ENCODE data around the gene ZNF532. TPM values are rescaled to one million over a fixed set of nuclear protein-coding genes. Genes with fewer than 3 reads are reported as not detected.

The ZNF532 gene
- total RNA-seq, 1 experiment from 2014 or later, result 258 TPM

DNA sequence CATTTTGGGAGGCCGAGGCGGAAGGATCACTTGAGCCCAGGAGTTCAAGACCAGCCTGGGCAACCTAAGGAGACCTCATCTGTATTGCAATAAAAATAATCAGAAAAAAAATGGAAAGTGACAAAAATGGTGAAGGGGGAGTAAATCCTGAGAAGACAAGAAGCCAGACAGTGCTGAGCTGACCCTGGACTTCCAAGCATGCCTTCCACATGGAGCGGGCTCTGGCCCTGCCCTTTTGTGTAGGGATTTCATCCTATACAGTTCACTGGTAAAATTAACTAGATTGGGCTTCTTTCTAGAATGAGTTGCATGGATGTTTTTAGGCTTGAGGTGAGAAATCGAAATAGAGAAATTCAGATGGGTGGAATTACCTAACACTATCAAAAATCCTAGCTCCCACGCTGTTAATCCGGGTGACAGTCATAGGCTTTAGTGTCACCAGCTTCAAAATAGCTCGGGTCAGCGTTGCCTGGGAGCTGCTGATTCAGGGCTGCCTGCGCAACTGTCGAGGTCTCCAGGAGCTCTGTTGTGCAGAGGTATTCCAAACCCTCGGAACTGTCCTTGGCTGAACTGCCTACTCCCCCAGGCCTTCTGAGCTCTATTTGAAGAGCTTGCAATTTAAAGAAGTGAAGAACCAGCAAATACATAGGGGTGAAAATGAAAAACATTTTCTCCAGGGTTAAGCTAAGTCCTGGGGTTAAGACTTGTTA lies 21.5 kb upstream of the ZNF532 start:
- TF ChIP-seq, protein P1, sequence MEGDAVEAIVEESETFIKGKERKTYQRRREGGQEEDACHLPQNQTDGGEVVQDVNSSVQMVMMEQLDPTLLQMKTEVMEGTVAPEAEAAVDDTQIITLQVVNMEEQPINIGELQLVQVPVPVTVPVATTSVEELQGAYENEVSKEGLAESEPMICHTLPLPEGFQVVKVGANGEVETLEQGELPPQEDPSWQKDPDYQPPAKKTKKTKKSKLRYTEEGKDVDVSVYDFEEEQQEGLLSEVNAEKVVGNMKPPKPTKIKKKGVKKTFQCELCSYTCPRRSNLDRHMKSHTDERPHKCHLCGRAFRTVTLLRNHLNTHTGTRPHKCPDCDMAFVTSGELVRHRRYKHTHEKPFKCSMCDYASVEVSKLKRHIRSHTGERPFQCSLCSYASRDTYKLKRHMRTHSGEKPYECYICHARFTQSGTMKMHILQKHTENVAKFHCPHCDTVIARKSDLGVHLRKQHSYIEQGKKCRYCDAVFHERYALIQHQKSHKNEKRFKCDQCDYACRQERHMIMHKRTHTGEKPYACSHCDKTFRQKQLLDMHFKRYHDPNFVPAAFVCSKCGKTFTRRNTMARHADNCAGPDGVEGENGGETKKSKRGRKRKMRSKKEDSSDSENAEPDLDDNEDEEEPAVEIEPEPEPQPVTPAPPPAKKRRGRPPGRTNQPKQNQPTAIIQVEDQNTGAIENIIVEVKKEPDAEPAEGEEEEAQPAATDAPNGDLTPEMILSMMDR (conservative IDR thresholded peaks at IDR 0.05), result no peak
- Histone ChIP-seq H2BK120ac (ENCODE audit: low read depth, low read length, poor library complexity, severe bottlenecking) (no peak overlapping the region), H3K79me1 (ENCODE audit: insufficient read depth, low read depth, low read length, poor library complexity, severe bottlenecking) (no peaks in the 10 kb centered on the region), H4K20me1 (ENCODE audit: control insufficient read depth, insufficient read depth, insufficient read length) (peaks cover 2% of the 10 kb centered on the region), H3K4ac (ENCODE audit: low read depth, low read length) (no peak overlapping the region), H2BK15ac (ENCODE audit: low read depth, low read length) (no peak overlapping the region), H3K23ac (ENCODE audit: insufficient read length, low read depth, low read length) (no peak overlapping the region), H3K23me2 (ENCODE audit: insufficient read length, low read depth, low read length, poor library complexity, severe bottlenecking) (no peaks in the 10 kb centered on the region), H3K56ac (ENCODE audit: insufficient read length, low read depth, low read length) (no peak overlapping the region), H2BK12ac (ENCODE audit: insufficient read length, low read depth, low read length) (no peak overlapping the region), H3T11ph (ENCODE audit: low read length) (no peak overlapping the region), H3K27ac (ENCODE audit: insufficient read length, low read depth, low read length) (no peak overlapping the region), H2BK20ac (ENCODE audit: low read depth, low read length, poor library complexity, severe bottlenecking) (no peak overlapping the region), H2BK5ac (ENCODE audit: insufficient read length, low read length) (no peak overlapping the region), H3K79me2 (ENCODE audit: insufficient read depth, low read length) (no peaks in the 10 kb centered on the region), H3K18ac (ENCODE audit: insufficient read length, low read depth, low read length) (no peak overlapping the region), H4K5ac (ENCODE audit: insufficient read length, low read depth, low read length) (no peak overlapping the region), H3K4me1 (ENCODE audit: insufficient read depth, low read length) (peaks cover 25% of the 10 kb centered on the region; the same call in 1 of the 2 replicates), H4K91ac (ENCODE audit: insufficient read length, low read depth, low read length) (no peak overlapping the region), H3K9me3 (ENCODE audit: control insufficient read depth, low read depth, low read length) (no peaks in the 10 kb centered on the region), H4K8ac (replicated peaks; ENCODE audit: insufficient read length, low read depth, low read length) (no peak overlapping the region), H2AFZ (ENCODE audit: low read length) (no peak overlapping the region), H3K9ac (ENCODE audit: extremely low read depth, insufficient read length, low read length) (no peak overlapping the region), H3K4me2 (ENCODE audit: insufficient read depth, insufficient read length, low read length) (no peak overlapping the region), H2AK5ac (ENCODE audit: insufficient read length, low read length) (no peak overlapping the region), H3K14ac (ENCODE audit: insufficient read depth, low read length) (no peak overlapping the region), H3K27me3 (ENCODE audit: insufficient read depth, low read length) (no peaks in the 10 kb centered on the region)
- H3K27ac Mint-ChIP-seq, result peak overlapping the region in 2 of 3 experiments; percentile 14 to 20; a peak in 1 of 7 replicates
- no peaks in the 10 kb centered on the region; the same call in 1 of the 2 replicates for H3K27me3 Mint-ChIP-seq (ENCODE audit: low read depth)
- H3K9me3 Mint-ChIP-seq, result no peaks in the 10 kb centered on the region; a peak in 2 of 5 replicates
- H3K36me3 Mint-ChIP-seq (ENCODE audit: insufficient read depth in 1 of 3, low read depth in 3 of 3), result no peaks in the 10 kb centered on the region
- no peak overlapping the region for H3K4me3 Mint-ChIP-seq
- no peak for DNase-seq
- H3K4me1 Mint-ChIP-seq, result peaks cover 59 to 70% of the 10 kb centered on the region in 2 experiments
- WGBS (ENCODE audit: extremely low coverage, insufficient read length, low lambda C conversion rate), result no CpG with 5 or more reads among the region's 11 CpGs

Measured in H9 (cell line).